ENCODE results near the gene CPT1C. TPM values are rescaled to one million over a fixed set of nuclear protein-coding genes. Genes with fewer than 3 reads are reported as not detected.

CPT1C gene
- total and polyA plus RNA-seq, 2 of the 8 experiments (the other 6 are each of a cell fraction or from before 2014, with no cell fraction given) = 79.6 to 91.8 TPM

DNA sequence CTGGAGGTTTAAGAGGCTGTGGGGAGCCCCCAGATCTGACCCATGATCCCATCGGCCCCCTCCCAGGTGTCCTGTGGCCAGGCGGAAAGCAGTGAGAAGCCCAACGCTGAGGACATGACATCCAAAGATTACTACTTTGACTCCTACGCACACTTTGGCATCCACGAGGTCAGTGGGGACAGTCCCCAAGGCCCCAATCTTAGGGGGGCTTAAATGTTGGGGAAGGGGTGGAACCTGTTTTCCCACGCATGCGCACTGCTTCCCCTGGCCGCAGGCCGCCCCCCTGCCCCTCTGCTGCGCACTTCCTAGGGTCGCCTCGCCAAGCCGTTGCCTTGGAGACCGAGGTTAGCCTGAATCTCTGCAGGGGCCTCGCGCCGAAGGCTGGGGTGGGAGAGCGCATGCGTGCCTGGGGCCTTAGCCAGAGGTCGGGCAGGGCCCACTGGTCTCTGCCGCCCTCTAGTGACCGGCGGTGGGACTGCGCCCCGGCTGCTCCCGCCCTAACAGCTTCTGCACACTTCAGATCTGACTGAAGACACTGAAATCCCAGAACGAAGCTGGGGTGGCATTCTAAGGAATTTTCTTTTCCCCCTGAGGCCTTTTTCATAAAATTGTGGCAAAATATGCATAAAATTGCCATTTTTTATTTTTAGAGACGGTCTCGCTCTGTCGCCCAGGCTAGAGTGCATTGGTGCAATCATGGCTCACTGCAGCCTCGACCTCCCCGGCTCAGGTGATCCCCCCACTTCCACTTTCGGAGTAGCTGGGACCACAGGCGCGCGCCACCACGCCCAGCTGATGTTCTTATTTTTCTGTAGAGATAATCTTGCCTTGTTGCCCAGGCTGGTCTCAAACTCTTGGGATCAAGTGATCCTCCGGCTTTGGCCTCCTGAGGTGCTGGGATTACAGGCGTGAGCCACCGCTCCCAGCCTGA is 10.2 kb upstream of the CPT1C start (continued):
- no peak for TF ChIP-seq MAFK (IDR thresholded peaks at IDR 0.05; ENCODE audit: low read depth, low read length)
- TF ChIP-seq SIX5 (IDR thresholded peaks at IDR 0.05; ENCODE audit: low read depth, low read length) = no peak
- TF ChIP-seq, protein P1, sequence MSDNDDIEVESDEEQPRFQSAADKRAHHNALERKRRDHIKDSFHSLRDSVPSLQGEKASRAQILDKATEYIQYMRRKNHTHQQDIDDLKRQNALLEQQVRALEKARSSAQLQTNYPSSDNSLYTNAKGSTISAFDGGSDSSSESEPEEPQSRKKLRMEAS (IDR thresholded peaks at IDR 0.05) = peak; percentile 68; the same call in 1 of the 2 replicates
- TF ChIP-seq SP1 (IDR thresholded peaks at IDR 0.05; ENCODE audit: low read depth, low read length) = no peak
- no peak for TF ChIP-seq CHD1 (IDR thresholded peaks at IDR 0.05; ENCODE audit: low read depth, low read length)
- TF ChIP-seq CEBPB (IDR thresholded peaks at IDR 0.05; ENCODE audit: low read depth, low read length) = no peak
- no peak for TF ChIP-seq ZNF274 (IDR thresholded peaks at IDR 0.05; ENCODE audit: borderline replicate concordance, extremely low read depth, low read length)
- TF ChIP-seq BACH1 (IDR thresholded peaks at IDR 0.05; ENCODE audit: low read length) = no peak
- no peak for TF ChIP-seq RFX5 (IDR thresholded peaks at IDR 0.05; ENCODE audit: borderline replicate concordance, low read depth, low read length)
- no peak for TF ChIP-seq CREB1 (IDR thresholded peaks at IDR 0.05)
- no peak for TF ChIP-seq SRF (IDR thresholded peaks at IDR 0.05; ENCODE audit: low read depth, low read length)
- TF ChIP-seq CTBP2 (IDR thresholded peaks at IDR 0.05; ENCODE audit: borderline replicate concordance, insufficient read depth, insufficient read length, low read length) = no peak
- TF ChIP-seq JUND (IDR thresholded peaks at IDR 0.05; ENCODE audit: low read length) = no peak
- no peak for TF ChIP-seq NANOG (IDR thresholded peaks at IDR 0.05; ENCODE audit: insufficient read depth, low read depth, low read length, poor library complexity, severe bottlenecking)
- TF ChIP-seq SIN3A (conservative IDR thresholded peaks at IDR 0.05 in 1 of 2, IDR thresholded peaks at IDR 0.05 in 1 of 2; ENCODE audit: low read depth in 1 of 2, low read length in 2 of 2) = peak; percentile 47 to 88; a peak in 3 of 4 replicates
- TF ChIP-seq, protein P2, sequence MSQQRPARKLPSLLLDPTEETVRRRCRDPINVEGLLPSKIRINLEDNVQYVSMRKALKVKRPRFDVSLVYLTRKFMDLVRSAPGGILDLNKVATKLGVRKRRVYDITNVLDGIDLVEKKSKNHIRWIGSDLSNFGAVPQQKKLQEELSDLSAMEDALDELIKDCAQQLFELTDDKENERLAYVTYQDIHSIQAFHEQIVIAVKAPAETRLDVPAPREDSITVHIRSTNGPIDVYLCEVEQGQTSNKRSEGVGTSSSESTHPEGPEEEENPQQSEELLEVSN (IDR thresholded peaks at IDR 0.05) = peak; percentile 37; the same call in 1 of the 2 replicates
- no peak for TF ChIP-seq ASH2L (IDR thresholded peaks at IDR 0.05; ENCODE audit: low read length)
- no peak for TF ChIP-seq SUZ12 (IDR thresholded peaks at IDR 0.05; ENCODE audit: low read length)
- TF ChIP-seq HDAC2 (IDR thresholded peaks at IDR 0.05; ENCODE audit: borderline replicate concordance in 1 of 2, low read depth in 2 of 2, low read length in 2 of 2) = no peak
- TF ChIP-seq KDM4A (IDR thresholded peaks at IDR 0.05; ENCODE audit: low read depth, low read length, severe bottlenecking) = no peak

Measured in H1 (cell line).